RWPE1 (cell line): Measurements from ENCODE around the gene SFMBT2.

ENCODE experiments used
- CTCF ChIA-PET: fragments of 350-600 bp; sonication (Branson Sonifier 250); formaldehyde crosslinking; extraction: SDS; loops from one replicate; lab custom pipeline; 2021; lab: Yijun Ruan, JAX
- POLR2A ChIA-PET: fragments of 400-600 bp; formaldehyde crosslinking; extraction: SDS; loops from one replicate; lab custom pipeline; 2020; ENCODE audit warnings: antibody characterized with exemption; ENCODE audit not compliant: low non-redundant PET; lab: Yijun Ruan, JAX
- DNase-seq: peaks from one replicate; pipeline ENCODE4 v3.0.0; 2012; ENCODE audit warnings: low spot score
- H3K27ac ChIP-seq: fragments of 450-650 bp; 2 replicates; pipeline ENCODE4 v1.5.1; 2017
- CTCF ChIP-seq: fragments of 450-650 bp; conservative IDR thresholded peaks from 2 replicates; pipeline ENCODE4 v1.5.1; 2017; ENCODE audit warnings: low read depth, mild to moderate bottlenecking

SFMBT2 gene

GRCh38 chr10:7134448-7134847 lies 276.4 kb downstream of the SFMBT2 start:
- DNase-seq, result no peak
- POLR2A ChIA-PET, result no interaction called here
- CTCF ChIA-PET, result no interaction called here
- TF ChIP-seq CTCF, result no peak
- no peak overlapping the region for H3K27ac ChIP-seq

DNA sequence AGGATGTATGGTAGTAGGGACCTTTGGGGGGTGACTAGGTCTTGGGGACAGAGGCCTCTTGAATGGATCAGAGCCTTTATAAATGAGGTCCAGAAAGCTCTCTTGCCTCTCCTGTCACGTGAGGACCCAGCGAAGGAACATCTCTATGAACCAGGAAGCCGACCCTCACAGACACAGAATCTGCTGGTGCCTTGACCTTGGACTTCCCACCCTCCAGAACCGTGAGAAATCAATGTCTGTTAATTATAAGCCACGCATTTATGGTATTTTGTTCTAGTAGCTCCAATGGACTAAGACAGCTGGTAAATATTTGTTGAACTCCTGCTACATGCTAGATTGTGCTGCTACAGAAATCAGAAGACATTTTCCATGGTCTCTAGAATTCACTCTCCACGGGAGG lies 276.9 kb downstream of the SFMBT2 start:
- no peak overlapping the region for H3K27ac ChIP-seq
- POLR2A ChIA-PET, result no interaction called here
- CTCF ChIA-PET, result interaction anchor here (0.5 kb wide), 1 partner anchor 214 kb away, joined by 4 read pairs; no protein-coding TSS in a partner anchor
- DNase-seq, result no peak
- no peak for TF ChIP-seq CTCF

DNA sequence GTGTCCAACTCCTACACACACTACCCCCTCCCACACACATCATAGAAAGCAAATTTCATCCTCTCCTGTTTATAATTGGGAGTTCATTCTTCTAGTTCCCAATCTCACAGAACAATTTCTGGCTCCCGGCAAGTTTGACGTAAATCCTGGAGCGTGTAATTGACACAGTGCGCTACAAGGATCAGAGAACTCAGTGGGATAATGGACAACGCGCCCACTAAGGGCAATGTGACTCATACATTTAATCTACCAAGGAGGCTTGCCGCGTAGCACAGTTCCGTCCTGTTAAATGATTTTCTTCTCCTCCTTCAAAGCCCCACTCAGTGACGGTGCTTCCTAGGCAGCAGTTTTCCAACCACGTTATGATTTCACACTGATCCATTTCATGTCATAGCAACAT lies 277.6 kb downstream of the SFMBT2 start:
- TF ChIP-seq CTCF, result no peak
- no peak overlapping the region for H3K27ac ChIP-seq
- ChIA-PET CTCF (interaction anchor here (0.5 kb wide), 1 partner anchor 213 kb away, joined by 4 read pairs; no protein-coding TSS in a partner anchor), POLR2A (no interaction called here)
- DNase-seq, result no peak

DNA sequence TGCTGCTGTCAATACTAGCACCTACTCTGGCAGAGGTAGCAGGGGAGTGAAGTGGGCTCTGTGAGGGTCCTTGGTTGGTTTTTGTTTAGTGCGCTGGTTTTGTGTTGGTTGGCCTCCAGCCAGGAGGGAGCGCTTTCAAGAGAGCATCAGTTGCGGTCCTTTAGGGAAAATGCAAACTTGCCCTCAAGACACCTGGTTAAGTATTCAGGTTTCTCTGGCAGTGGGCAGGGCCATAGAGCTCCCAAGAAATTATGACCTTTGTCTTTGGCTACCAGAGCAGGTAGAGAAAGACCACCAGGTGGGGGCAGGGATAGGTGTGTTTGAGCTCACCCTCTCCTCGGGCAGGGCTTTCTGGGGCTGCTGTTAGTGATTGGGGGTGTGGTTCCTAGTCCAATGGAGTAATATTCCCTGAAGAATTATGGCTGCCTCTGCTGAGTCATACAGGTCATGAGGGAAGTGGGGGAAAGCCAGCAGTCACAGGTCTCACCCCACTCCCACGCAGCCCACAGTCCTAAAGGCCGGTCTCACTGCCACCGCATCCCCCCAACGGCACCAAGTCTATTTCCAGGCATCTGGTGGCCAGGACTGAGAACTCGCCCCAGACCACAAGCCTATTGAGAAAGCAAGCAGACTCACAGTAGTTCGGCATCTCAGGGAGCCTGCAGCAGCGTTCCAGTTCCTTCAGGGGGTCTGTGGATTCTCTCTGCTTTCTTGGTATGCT lies 280.5 kb downstream of the SFMBT2 start:
- DNase-seq, result no peak
- no peak for TF ChIP-seq CTCF
- ChIA-PET POLR2A (no interaction called here), CTCF (no interaction called here)
- no peak overlapping the region for H3K27ac ChIP-seq

DNA sequence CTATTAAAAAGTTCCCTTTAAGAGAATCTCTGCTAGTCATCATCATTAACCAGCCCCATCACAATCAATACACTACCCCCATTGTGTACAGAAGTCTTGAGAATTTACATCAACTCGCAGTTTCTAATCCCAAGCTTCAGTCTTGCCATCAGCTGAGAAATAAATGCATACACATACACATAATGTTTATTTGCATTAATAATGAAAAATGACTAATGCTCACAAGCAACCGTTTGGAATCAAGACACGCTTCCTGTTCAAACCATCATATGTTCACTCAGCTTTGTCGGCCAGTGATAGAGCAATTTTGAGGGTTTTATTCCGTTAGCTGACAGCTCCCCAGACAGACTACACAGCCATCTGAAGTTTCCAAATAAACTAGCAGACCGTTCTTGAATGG lies 287.1 kb downstream of the SFMBT2 start:
- POLR2A ChIA-PET, result no interaction called here
- no peak for DNase-seq
- no peak overlapping the region for H3K27ac ChIP-seq
- no peak for TF ChIP-seq CTCF
- CTCF ChIA-PET, result no interaction called here

DNA sequence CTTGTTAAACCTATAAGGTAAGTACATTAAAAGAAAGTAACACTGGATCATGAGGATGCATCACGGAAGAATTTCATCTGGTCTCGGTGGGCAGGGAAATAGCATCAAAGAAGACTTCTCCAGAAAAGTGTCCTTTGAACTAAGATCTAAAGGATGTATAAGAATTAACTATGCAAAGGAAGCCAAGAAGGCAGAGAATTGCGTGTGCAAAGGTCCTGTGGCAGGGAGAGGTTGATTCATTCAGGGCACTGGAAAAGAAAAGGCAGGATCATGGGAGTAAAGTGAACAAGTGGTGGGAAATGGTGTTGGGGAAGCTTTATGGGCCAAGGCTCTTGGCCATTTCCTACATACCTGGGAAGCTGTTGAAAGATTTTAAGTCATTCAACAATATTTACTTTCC lies 288.3 kb downstream of the SFMBT2 start:
- H3K27ac ChIP-seq, result no peak overlapping the region
- ChIA-PET CTCF (no interaction called here), POLR2A (no interaction called here)
- no peak for TF ChIP-seq CTCF
- DNase-seq, result no peak
